Stimulated activated CD4-positive, alpha-beta T cell treated with anti-CD3 and anti-CD28 coated beads, Interleukin-4, amount 100 ng/mL, for 1 hour (primary cell): ENCODE measurements around the gene IZUMO4.
"Not testable (repeated sequence)": the region's sequence is repeated elsewhere in the genome, so short reads cannot be mapped to it uniquely, and the experiment has no call there.

Source experiments
- DNase-seq: peaks from one replicate; pipeline ENCODE4 v3.0.0-alpha.2; 2020

Gene IZUMO4

GRCh38 chr19:2083174-2083854 is 13.4 kb upstream of the IZUMO4 start:
- DNase-seq, result peak; percentile 61

- peak; percentile 82 for DNase-seq
Observed at GRCh38 chr19:2084993-2085720, 11.6 kb upstream of the IZUMO4 start.

GRCh38 chr19:2086695-2087620 is 9.8 kb upstream of the IZUMO4 start:
- not testable (repeated sequence) for DNase-seq

- DNase-seq, result no peak
Observed at GRCh38 chr19:2087621-2088100, 9.1 kb upstream of the IZUMO4 start.

- no peak for DNase-seq
Observed at GRCh38 chr19:2089001-2089711, 7.6 kb upstream of the IZUMO4 start.

- DNase-seq, result no peak
Observed at GRCh38 chr19:2089727-2090053, 7.0 kb upstream of the IZUMO4 start.

GRCh38 chr19:2091926-2092525 is 4.7 kb upstream of the IZUMO4 start:
- not testable (repeated sequence) for DNase-seq

- peak; percentile 84 for DNase-seq
Observed at GRCh38 chr19:2096034-2096479, 658 bp upstream of the IZUMO4 start, which contains the start of gene MOB3A. Gene MOB3A (minus strand): TSS chr19:2096326. CDS start chr19:2078560, 17,766 bp downstream.

GRCh38 chr19:2097203-2097885 is 629 bp downstream of the IZUMO4 start:
- peak; percentile 65 for DNase-seq

GRCh38 chr19:2097886-2098327 is 1.2 kb downstream of the IZUMO4 start:
- no peak for DNase-seq

GRCh38 chr19:2099054-2099501 is 2.4 kb downstream of the IZUMO4 start:
- no peak for DNase-seq

GRCh38 chr19:2099937-2100718 is 3.4 kb downstream of the IZUMO4 start:
- no peak for DNase-seq

GRCh38 chr19:2100719-2101061 is 4.0 kb downstream of the IZUMO4 start:
- no peak for DNase-seq

- DNase-seq, result no peak
Observed at GRCh38 chr19:2101417-2102335, 5.0 kb downstream of the IZUMO4 start.

GRCh38 chr19:2103045-2103707 is 6.5 kb downstream of the IZUMO4 start:
- DNase-seq, result no peak

- DNase-seq, result no peak
Observed at GRCh38 chr19:2108251-2109016, 11.7 kb downstream of the IZUMO4 start.

- no peak for DNase-seq
Observed at GRCh38 chr19:2109046-2109864, 12.5 kb downstream of the IZUMO4 start.
